ENCODE results near the gene GRIPAP1. TPM values are rescaled to one million over a fixed set of nuclear protein-coding genes. Genes with fewer than 3 reads are reported as not detected.
"Not testable (repeated sequence)": the region's sequence is repeated elsewhere in the genome, so short reads cannot be mapped to it uniquely, and the experiment has no call there.

GRIPAP1 gene
- total RNA-seq, 1 donor from 2014 or later: 15.0 TPM

GRCh38 chrX:48992341-48992740 is 9.7 kb downstream of the GRIPAP1 start:
- H3K27me3 ChIP-seq: no peaks in the 10 kb centered on the region
- intact Hi-C loops (cut with DNase I): no loop called here
- H3K4me1 ChIP-seq: no peaks in the 10 kb centered on the region
- no peak overlapping the region for H3K27ac ChIP-seq
- TF ChIP-seq, protein P1, sequence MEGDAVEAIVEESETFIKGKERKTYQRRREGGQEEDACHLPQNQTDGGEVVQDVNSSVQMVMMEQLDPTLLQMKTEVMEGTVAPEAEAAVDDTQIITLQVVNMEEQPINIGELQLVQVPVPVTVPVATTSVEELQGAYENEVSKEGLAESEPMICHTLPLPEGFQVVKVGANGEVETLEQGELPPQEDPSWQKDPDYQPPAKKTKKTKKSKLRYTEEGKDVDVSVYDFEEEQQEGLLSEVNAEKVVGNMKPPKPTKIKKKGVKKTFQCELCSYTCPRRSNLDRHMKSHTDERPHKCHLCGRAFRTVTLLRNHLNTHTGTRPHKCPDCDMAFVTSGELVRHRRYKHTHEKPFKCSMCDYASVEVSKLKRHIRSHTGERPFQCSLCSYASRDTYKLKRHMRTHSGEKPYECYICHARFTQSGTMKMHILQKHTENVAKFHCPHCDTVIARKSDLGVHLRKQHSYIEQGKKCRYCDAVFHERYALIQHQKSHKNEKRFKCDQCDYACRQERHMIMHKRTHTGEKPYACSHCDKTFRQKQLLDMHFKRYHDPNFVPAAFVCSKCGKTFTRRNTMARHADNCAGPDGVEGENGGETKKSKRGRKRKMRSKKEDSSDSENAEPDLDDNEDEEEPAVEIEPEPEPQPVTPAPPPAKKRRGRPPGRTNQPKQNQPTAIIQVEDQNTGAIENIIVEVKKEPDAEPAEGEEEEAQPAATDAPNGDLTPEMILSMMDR (IDR thresholded peaks at IDR 0.05): no peak
- H3K36me3 ChIP-seq: peaks cover 13 to 25% of the 10 kb centered on the region in 2 donors
- H3K9me3 ChIP-seq: no peaks in the 10 kb centered on the region
- H3K4me3 ChIP-seq: no peak overlapping the region
- DNase-seq (ENCODE audit: low spot score in 2 of 2): no peak

DNA sequence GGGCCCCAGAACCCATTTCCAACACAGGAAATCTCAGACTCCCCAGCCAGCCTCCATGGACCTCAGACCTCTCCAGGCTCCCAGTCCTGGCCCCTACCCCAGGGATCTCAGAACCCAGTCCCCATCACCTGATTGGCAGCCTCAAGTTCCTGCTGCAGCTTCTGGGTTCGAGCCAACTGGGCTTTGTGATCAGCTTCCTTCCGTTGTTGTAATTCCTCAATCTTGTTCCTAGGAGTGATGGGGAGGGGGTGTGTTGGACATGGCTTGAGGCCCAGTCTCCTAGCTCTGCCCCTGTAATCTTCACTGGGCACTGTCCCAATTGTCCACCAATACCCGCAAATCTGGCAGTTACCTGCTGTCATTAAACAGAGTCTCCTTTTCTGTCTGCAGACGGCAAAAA is 12.6 kb downstream of the GRIPAP1 start:
- H3K36me3 ChIP-seq: peaks cover 18 to 25% of the 10 kb centered on the region in 2 donors
- no peak for DNase-seq (ENCODE audit: low spot score in 2 of 2)
- no peaks in the 10 kb centered on the region for H3K27me3 ChIP-seq

GRCh38 chrX:48983896-48984295 is 18.2 kb downstream of the GRIPAP1 start:
- intact Hi-C loops (cut with DNase I): no loop called here
- no peak for DNase-seq (ENCODE audit: low spot score in 2 of 2)
- H3K27ac ChIP-seq: no peak overlapping the region
- H3K27me3 ChIP-seq: no peaks in the 10 kb centered on the region
- H3K4me3 ChIP-seq: no peak overlapping the region
- no peaks in the 10 kb centered on the region for H3K9me3 ChIP-seq
- H3K4me1 ChIP-seq: no peaks in the 10 kb centered on the region
- H3K36me3 ChIP-seq: peaks cover 25 to 36% of the 10 kb centered on the region in 2 donors
- TF ChIP-seq, protein P1 (IDR thresholded peaks at IDR 0.05): no peak

More for the DNA sequence above, 12.6 kb downstream of the GRIPAP1 start:
- no peak overlapping the region for H3K27ac ChIP-seq
- no peak overlapping the region for H3K4me3 ChIP-seq
- intact Hi-C loops (cut with DNase I): no loop called here
- no peaks in the 10 kb centered on the region for H3K4me1 ChIP-seq
- no peaks in the 10 kb centered on the region for H3K9me3 ChIP-seq
- TF ChIP-seq, protein P1 (IDR thresholded peaks at IDR 0.05): no peak

DNA sequence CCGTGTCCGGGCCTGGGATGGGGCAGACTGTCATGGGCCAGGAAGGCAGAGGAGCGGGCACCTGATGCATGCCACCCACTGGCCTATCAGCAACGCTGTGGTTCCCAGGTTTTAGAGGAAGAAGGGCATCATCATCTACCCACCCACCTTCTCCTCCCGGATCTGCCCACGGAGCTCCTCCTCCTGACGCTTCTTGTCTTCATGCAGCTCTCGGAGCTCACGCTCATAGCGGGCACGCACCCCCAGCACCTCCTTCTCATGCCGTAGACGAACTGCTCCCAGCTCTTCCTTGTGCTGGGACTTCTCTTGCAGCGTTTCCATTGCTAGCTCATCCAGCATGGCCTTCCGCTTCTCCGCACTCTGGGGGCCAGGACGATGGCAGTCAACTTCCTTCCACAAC is 19.0 kb downstream of the GRIPAP1 start:
- TF ChIP-seq, protein P1 (IDR thresholded peaks at IDR 0.05): no peak
- no peak for DNase-seq (ENCODE audit: low spot score in 2 of 2)

DNA sequence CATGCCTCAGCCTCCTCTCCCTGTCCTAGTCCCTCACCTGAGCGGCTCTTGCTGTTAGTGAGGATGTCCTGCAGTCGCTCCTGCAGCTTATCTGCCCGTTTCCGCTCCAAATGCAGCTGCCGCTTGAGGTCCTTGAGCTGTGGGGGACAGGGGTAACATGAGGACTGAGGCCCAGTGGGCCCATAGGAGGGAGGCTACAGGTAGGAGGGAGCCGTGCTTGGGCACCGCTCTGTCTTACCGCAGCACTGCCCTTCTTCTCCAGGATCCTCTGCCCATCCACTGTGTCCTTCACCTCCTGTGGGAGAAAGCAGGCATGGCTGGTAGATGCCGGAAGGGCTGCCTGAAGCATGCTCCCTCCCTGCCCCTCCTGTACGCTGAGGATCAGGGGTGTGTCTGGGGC is 20.9 kb downstream of the GRIPAP1 start:
- intact Hi-C loops (cut with DNase I): no loop called here
- no peaks in the 10 kb centered on the region for H3K27me3 ChIP-seq
- no peak overlapping the region for H3K4me3 ChIP-seq
- no peak overlapping the region for H3K27ac ChIP-seq
- no peaks in the 10 kb centered on the region for H3K4me1 ChIP-seq
- no peak for DNase-seq (ENCODE audit: low spot score in 2 of 2)
- peaks cover 34 to 43% of the 10 kb centered on the region in 2 donors for H3K36me3 ChIP-seq
- TF ChIP-seq, protein P1 (IDR thresholded peaks at IDR 0.05): no peak
- no peaks in the 10 kb centered on the region for H3K9me3 ChIP-seq

More for the DNA sequence above, 19.0 kb downstream of the GRIPAP1 start:
- H3K27me3 ChIP-seq: no peaks in the 10 kb centered on the region
- H3K36me3 ChIP-seq: peaks cover 25 to 39% of the 10 kb centered on the region in 2 donors
- intact Hi-C loops (cut with DNase I): no loop called here
- no peaks in the 10 kb centered on the region for H3K9me3 ChIP-seq
- no peak overlapping the region for H3K4me3 ChIP-seq
- no peaks in the 10 kb centered on the region for H3K4me1 ChIP-seq
- no peak overlapping the region for H3K27ac ChIP-seq

DNA sequence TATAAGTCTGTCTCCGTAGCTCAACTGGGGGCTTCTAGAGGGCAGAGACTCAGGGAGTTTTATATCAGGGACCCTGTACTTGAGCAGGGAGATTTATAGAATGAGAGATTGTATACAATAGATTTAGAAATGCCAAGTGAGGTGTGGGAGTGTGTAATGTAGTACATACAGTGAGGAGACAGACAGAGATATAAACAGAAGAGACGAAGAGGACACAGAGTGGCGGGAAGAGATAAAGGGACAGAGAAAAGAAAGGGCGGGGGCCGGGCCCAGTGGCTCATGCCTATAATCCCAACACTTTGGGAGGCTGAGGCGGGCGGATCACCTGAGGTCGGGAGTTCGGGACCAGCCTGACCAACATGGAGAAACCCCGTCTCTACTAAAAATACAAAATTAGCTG is 21.7 kb downstream of the GRIPAP1 start:
- H3K4me1 ChIP-seq; DNase-seq (ENCODE audit: low spot score in 2 of 2); H3K27me3 ChIP-seq; H3K27ac ChIP-seq; intact Hi-C loops (cut with DNase I); H3K4me3 ChIP-seq; H3K9me3 ChIP-seq: not testable (repeated sequence)
- H3K36me3 ChIP-seq: peaks cover 36 to 47% of the 10 kb centered on the region in 2 donors

Data from ascending aorta (tissue), 2 donors.